OCI-LY3 (cell line): ENCODE measurements around the gene ABCC5.

ENCODE experiments used
- EZH2phosphoT487 ChIP-seq: fragments of 200-600 bp; shearing (Covaris generic); IDR thresholded peaks from 2 replicates; pipeline ENCODE4 v1.6.1; 2018; ENCODE audit warnings: antibody characterized with exemption, mixed run types, low read depth
- TF ChIP-seq, protein P1 (sequence below): fragments of 200-600, 300-600 bp; sonication (generic); IDR thresholded peaks from 2 replicates; pipeline ENCODE4 v1.5.1; 2014; ENCODE audit warnings: antibody characterized with exemption, low read length, low read depth

- TF ChIP-seq, protein P1, sequence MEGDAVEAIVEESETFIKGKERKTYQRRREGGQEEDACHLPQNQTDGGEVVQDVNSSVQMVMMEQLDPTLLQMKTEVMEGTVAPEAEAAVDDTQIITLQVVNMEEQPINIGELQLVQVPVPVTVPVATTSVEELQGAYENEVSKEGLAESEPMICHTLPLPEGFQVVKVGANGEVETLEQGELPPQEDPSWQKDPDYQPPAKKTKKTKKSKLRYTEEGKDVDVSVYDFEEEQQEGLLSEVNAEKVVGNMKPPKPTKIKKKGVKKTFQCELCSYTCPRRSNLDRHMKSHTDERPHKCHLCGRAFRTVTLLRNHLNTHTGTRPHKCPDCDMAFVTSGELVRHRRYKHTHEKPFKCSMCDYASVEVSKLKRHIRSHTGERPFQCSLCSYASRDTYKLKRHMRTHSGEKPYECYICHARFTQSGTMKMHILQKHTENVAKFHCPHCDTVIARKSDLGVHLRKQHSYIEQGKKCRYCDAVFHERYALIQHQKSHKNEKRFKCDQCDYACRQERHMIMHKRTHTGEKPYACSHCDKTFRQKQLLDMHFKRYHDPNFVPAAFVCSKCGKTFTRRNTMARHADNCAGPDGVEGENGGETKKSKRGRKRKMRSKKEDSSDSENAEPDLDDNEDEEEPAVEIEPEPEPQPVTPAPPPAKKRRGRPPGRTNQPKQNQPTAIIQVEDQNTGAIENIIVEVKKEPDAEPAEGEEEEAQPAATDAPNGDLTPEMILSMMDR, result no peak
- TF ChIP-seq EZH2phosphoT487, result no peak
Observed at GRCh38 chr3:184030536-184030935, 12.9 kb upstream of the ABCC5 start.
